RWPE1 (cell line): ENCODE results near the gene SLC12A7.
A peak's percentile ranks its signal among the peaks of the same experiment; 100 is the strongest.
"Not testable (repeated sequence)": the region's sequence is repeated elsewhere in the genome, so short reads cannot be mapped to it uniquely, and the experiment has no call there.

Experiments used
- CTCF ChIA-PET: fragments of 350-600 bp; sonication (Branson Sonifier 250); formaldehyde crosslinking; extraction: SDS; loops from one replicate; lab custom pipeline; 2021; lab: Yijun Ruan, JAX
- POLR2A ChIA-PET: fragments of 400-600 bp; formaldehyde crosslinking; extraction: SDS; loops from one replicate; lab custom pipeline; 2020; ENCODE audit warnings: antibody characterized with exemption; ENCODE audit not compliant: low non-redundant PET; lab: Yijun Ruan, JAX
- DNase-seq: peaks from one replicate; pipeline ENCODE4 v3.0.0; 2012; ENCODE audit warnings: low spot score
- H3K27ac ChIP-seq: fragments of 450-650 bp; 2 replicates; pipeline ENCODE4 v1.5.1; 2017
- TF ChIP-seq, protein P1 (sequence below): fragments of 450-650 bp; conservative IDR thresholded peaks from 2 replicates; pipeline ENCODE4 v1.5.1; 2017; ENCODE audit warnings: low read depth, mild to moderate bottlenecking

Gene SLC12A7

DNA sequence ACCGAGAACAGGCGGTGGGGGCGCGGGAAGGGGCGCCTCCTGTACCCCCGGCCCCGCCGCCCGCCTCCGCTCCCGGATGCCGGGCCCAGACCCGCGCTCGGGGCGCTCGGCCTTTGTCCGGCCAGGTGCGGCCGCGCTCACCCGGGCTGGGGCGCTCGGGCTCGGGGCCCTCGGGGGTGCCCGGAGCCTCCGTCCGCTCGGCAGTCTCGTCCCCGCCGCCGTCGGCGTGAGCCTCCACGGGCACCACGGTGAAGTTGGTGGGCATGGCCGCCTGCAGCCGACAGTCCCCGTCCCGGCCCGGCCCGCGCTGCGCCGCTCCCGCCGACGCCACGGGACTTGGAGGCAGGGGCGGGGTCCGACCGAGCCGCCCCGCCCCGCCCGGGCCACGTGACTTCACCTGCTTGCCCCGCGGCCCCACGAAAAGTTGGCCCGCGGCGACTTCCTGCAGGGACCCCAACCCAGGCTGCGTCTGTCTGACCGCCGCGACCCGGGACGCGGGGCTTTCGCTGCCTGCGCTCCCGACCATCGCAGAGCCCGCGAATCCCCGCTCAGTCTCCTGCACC is at the start of gene SLC12A7:
TSS of gene SLC12A7 (minus strand) at position 337 of the 563 bp plus-strand sequence. CDS start at position 265, 72 bp downstream.
- peak; percentile 80 for DNase-seq
- peak within 1 kb of the TSS; percentile 88 for H3K27ac ChIP-seq
- CTCF ChIA-PET: no interaction called here
- TF ChIP-seq, protein P1, sequence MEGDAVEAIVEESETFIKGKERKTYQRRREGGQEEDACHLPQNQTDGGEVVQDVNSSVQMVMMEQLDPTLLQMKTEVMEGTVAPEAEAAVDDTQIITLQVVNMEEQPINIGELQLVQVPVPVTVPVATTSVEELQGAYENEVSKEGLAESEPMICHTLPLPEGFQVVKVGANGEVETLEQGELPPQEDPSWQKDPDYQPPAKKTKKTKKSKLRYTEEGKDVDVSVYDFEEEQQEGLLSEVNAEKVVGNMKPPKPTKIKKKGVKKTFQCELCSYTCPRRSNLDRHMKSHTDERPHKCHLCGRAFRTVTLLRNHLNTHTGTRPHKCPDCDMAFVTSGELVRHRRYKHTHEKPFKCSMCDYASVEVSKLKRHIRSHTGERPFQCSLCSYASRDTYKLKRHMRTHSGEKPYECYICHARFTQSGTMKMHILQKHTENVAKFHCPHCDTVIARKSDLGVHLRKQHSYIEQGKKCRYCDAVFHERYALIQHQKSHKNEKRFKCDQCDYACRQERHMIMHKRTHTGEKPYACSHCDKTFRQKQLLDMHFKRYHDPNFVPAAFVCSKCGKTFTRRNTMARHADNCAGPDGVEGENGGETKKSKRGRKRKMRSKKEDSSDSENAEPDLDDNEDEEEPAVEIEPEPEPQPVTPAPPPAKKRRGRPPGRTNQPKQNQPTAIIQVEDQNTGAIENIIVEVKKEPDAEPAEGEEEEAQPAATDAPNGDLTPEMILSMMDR: no peak
- POLR2A ChIA-PET: no interaction called here

DNA sequence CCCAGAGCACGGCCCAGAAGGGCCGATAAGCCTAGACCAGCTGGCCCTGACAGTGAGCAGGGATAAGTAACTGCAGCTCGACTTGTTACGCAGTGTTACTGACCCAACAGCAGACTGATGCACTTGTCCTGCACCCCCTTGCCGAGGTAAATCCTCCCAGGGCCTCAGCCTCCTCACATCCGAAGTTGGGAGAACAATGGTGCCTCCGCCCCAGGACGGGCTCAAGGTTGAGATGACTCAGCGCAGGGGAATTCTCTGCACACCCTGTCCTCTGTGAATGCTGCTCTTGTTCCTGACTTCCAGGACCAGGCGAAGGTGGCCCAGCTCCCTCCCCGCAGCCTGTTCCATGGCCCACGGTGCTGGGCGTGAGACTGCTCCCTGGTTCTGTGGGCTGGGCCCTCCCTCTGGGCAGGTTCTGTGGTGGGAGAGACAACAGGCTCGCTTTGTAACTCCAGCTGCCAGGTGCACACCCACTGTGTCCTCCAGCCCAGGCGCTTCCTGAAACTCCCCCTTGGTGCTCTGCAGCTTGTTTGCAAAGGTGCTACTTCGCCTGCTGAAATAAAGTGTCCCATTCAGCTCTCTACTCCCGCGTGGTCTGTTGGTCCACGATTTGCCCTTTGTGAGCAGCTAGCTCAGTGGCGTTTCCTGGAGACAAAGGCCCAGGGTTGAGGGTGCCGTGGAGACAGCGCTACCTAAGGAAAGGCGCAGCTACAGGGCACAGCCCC is 49.4 kb upstream of the SLC12A7 start:
- POLR2A ChIA-PET: interaction anchor here (0.5 kb wide), 1 partner anchor 78 kb away, joined by 3 read pairs; no protein-coding TSS in a partner anchor
- CTCF ChIA-PET: interaction anchor here (0.7 to 1.4 kb wide), 4 partner anchors 13 to 262 kb away, joined by 3 to 6 read pairs (median 4); no protein-coding TSS in a partner anchor
- peak overlapping the region; percentile 93 for H3K27ac ChIP-seq
- DNase-seq: peak; percentile 83
- TF ChIP-seq, protein P1: no peak

DNA sequence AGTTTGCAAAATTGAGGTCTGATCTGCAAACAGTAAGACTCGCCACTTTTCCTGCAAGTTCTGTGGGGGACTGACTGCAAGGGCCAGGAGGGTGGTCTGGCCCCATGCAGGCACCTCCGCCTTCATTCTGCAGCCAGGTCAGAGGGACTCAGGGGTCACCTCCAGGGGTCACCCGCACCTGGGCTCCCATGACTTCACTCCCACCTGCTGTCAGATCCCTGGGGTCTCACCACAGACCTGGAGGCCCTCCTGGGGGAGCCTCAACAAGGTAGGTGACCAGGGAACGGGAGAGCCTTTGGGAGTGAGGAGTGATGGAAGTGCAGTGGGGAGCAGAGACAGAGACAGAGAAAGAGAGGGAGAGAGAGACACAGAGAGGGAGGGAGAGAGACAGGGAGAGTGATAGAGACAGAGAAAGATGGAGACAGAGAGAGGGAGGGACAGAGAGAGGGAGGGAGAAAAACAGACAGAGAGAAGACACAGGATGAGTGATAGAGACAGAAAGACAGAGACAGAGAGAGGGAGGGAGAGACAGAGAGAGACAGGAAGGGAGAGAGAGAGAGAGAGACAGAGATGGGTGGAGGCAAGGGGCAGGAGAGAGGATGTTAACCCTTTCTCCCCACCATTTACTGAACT is 48.0 kb upstream of the SLC12A7 start:
- POLR2A ChIA-PET: no interaction called here

DNA sequence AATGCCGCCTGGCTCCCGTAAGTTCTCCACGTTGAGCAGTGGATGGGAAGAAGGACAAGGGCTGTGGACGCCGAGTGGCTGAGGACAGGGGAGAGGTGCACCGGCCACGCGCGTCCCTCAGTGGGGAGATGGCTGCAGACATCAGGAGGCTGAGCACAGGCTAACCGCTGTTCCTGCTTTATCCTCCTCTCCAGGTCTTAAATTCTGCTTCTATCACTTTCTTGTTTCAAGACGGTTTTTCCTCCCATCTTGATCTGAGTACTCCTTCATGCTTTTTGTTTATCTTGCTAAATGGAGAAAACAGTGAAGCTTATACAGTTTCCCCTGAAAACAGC is 47.4 kb upstream of the SLC12A7 start:
- ChIA-PET CTCF (no interaction called here), POLR2A (no interaction called here)
- TF ChIP-seq, protein P1: no peak
- H3K27ac ChIP-seq: peak overlapping the region; percentile 36
- DNase-seq: no peak

More for the DNA sequence above, 48.0 kb upstream of the SLC12A7 start:
- TF ChIP-seq, protein P1: no peak
- CTCF ChIA-PET: interaction anchor here (0.6 kb wide), 2 partner anchors 30 to 240 kb away, joined by 3 to 6 read pairs; no protein-coding TSS in a partner anchor
- no peak for DNase-seq
- peak overlapping the region; percentile 93 for H3K27ac ChIP-seq

DNA sequence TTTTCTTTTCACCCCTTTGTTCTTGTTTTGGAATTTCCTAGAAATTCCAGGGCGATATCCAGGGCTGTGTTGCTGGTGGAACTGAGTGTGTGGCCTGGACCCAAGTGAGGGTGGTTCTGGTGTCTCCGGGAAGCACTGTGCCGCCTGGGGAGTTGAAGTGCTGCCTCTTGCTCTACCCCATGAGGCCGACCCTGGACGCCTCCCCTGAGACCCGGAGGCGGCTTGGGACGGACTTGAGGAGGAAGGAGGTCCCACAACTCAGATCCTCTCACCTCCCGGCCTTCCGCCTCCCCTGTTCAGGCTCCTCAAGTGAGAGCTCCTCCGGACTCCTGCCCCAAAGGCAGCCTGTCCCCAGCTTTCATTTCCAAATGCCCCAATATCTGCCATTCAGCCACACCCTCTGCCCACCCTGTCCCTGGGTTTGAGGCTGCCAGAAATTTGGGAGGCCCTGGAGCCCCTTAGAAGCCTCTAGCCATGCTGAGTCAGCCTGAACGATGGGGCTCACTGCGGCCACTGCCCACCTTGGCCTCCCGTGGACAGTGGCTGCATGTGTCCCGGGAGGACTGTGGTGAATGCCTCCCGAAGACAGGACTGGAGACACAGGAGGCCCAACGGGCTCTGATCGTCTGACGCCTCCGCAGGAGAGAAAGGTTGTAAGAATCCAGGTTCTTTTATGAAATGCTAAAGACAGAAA is 46.9 kb upstream of the SLC12A7 start:
- POLR2A ChIA-PET: no interaction called here
- CTCF ChIA-PET: no interaction called here

DNA sequence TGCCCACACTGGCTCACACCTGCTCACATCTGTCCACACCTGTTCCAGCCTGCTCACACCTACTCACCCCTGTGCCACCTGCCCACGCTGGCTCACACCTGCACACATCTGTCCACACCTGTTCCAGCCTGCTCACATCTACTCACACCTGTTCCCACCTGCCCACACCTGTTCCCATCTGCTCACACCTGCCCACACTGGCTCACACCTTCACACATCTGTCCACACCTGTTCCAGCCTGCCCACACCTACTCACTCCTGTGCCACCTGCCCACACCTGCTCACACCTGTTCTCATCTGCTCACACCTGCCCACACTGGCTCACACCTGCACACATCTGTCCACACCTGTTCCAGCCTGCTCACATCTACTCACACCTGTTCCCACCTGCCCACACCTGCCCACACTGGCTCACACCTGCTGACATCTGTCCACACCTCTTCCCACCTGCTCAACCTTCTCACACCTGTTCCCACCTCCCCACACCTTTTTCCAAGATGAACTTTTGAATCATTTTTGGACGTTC is 45.7 kb upstream of the SLC12A7 start:
- H3K27ac ChIP-seq, POLR2A ChIA-PET, DNase-seq, CTCF ChIA-PET: not testable (repeated sequence)

More for the DNA sequence above, 46.9 kb upstream of the SLC12A7 start:
- TF ChIP-seq, protein P1: no peak
- no peak for DNase-seq
- H3K27ac ChIP-seq: peak overlapping the region; percentile 36
